Stimulated activated naive CD8-positive, alpha-beta T cell treated with anti-CD3 and anti-CD28 coated beads, Interleukin-15, Interleukin-2, amounts not matched to agents 100 ng/mL and 50 ng/mL, for 24 hours (primary cell): ENCODE measurements around the gene MYO5A.
"Not testable (repeated sequence)": the region's sequence is repeated elsewhere in the genome, so short reads cannot be mapped to it uniquely, and the experiment has no call there.

Source experiments
- H3K27ac Mint-ChIP-seq: one replicate; pipeline ENCODE4 v1.8.0; 2021; ENCODE audit warnings: mild to moderate bottlenecking, mixed read lengths
- H3K27me3 Mint-ChIP-seq: one replicate; pipeline ENCODE4 v1.8.0; 2021; ENCODE audit warnings: mixed read lengths
- H3K36me3 Mint-ChIP-seq: one replicate; pipeline ENCODE4 v1.8.0; 2021; ENCODE audit warnings: low read depth, mixed read lengths
- H3K4me1 Mint-ChIP-seq: one replicate; pipeline ENCODE4 v1.8.0; 2021; ENCODE audit warnings: low read depth, mixed read lengths
- H3K4me3 Mint-ChIP-seq: one replicate; pipeline ENCODE4 v1.8.0; 2021; ENCODE audit warnings: mild to moderate bottlenecking, mixed read lengths
- H3K9me3 Mint-ChIP-seq: one replicate; pipeline ENCODE4 v1.8.0; 2021; ENCODE audit warnings: mixed read lengths

MYO5A gene

GRCh38 chr15:52524223-52525136, 4.2 kb downstream of the MYO5A start:
- Mint-ChIP-seq H3K9me3 (no peaks in the 10 kb centered on the region), H3K27me3 (no peaks in the 10 kb centered on the region), H3K36me3 (no peaks in the 10 kb centered on the region)

GRCh38 chr15:52523647-52524046, 5.0 kb downstream of the MYO5A start:
- Mint-ChIP-seq H3K27me3 (no peaks in the 10 kb centered on the region), H3K4me1 (peaks cover 29% of the 10 kb centered on the region), H3K9me3 (no peaks in the 10 kb centered on the region), H3K36me3 (no peaks in the 10 kb centered on the region), H3K27ac (no peak overlapping the region), H3K4me3 (no peak overlapping the region)

More at GRCh38 chr15:52524223-52525136, 4.2 kb downstream of the MYO5A start:
- H3K27ac Mint-ChIP-seq, result no peak overlapping the region
- peaks cover 24% of the 10 kb centered on the region for H3K4me1 Mint-ChIP-seq
- H3K4me3 Mint-ChIP-seq, result no peak overlapping the region

- H3K36me3 Mint-ChIP-seq, result no peaks in the 10 kb centered on the region
- no peaks in the 10 kb centered on the region for H3K9me3 Mint-ChIP-seq
- H3K4me1 Mint-ChIP-seq, result peaks cover 33% of the 10 kb centered on the region
- H3K4me3 Mint-ChIP-seq, result no peak overlapping the region
- H3K27me3 Mint-ChIP-seq, result no peaks in the 10 kb centered on the region
- no peak overlapping the region for H3K27ac Mint-ChIP-seq
Observed at GRCh38 chr15:52523192-52523591, 5.5 kb downstream of the MYO5A start.

- H3K36me3 Mint-ChIP-seq, result no peaks in the 10 kb centered on the region
- H3K4me3 Mint-ChIP-seq, result no peak overlapping the region
- H3K27me3 Mint-ChIP-seq, result no peaks in the 10 kb centered on the region
- no peak overlapping the region for H3K27ac Mint-ChIP-seq
- no peaks in the 10 kb centered on the region for H3K9me3 Mint-ChIP-seq
- peaks cover 23% of the 10 kb centered on the region for H3K4me1 Mint-ChIP-seq
Observed at GRCh38 chr15:52521682-52522081, 7.0 kb downstream of the MYO5A start.

- no peak overlapping the region for H3K4me3 Mint-ChIP-seq
- H3K36me3 Mint-ChIP-seq, result no peaks in the 10 kb centered on the region
- peaks cover 21% of the 10 kb centered on the region for H3K4me1 Mint-ChIP-seq
- H3K9me3 Mint-ChIP-seq, result no peaks in the 10 kb centered on the region
- no peak overlapping the region for H3K27ac Mint-ChIP-seq
- H3K27me3 Mint-ChIP-seq, result no peaks in the 10 kb centered on the region
Observed at GRCh38 chr15:52520421-52520820, 8.3 kb downstream of the MYO5A start.

GRCh38 chr15:52518487-52519371, 10.0 kb downstream of the MYO5A start:
- H3K27me3 Mint-ChIP-seq, result no peaks in the 10 kb centered on the region
- peaks cover 21% of the 10 kb centered on the region for H3K4me1 Mint-ChIP-seq
- H3K4me3 Mint-ChIP-seq, result no peak overlapping the region
- H3K36me3 Mint-ChIP-seq, result no peaks in the 10 kb centered on the region
- no peaks in the 10 kb centered on the region for H3K9me3 Mint-ChIP-seq
- H3K27ac Mint-ChIP-seq, result no peak overlapping the region

- Mint-ChIP-seq H3K4me3 (no peak overlapping the region), H3K9me3 (no peaks in the 10 kb centered on the region), H3K27me3 (no peaks in the 10 kb centered on the region), H3K36me3 (no peaks in the 10 kb centered on the region), H3K27ac (no peak overlapping the region), H3K4me1 (peaks cover 18% of the 10 kb centered on the region)
Observed at GRCh38 chr15:52517014-52517413, 11.7 kb downstream of the MYO5A start.

GRCh38 chr15:52515343-52515742, 13.3 kb downstream of the MYO5A start:
- Mint-ChIP-seq H3K27me3 (no peaks in the 10 kb centered on the region), H3K36me3 (no peaks in the 10 kb centered on the region), H3K4me1 (peaks cover 18% of the 10 kb centered on the region), H3K27ac (no peak overlapping the region), H3K4me3 (no peak overlapping the region), H3K9me3 (no peaks in the 10 kb centered on the region)

- H3K4me3 Mint-ChIP-seq, result no peak overlapping the region
- no peaks in the 10 kb centered on the region for H3K36me3 Mint-ChIP-seq
- H3K4me1 Mint-ChIP-seq, result peaks cover 19% of the 10 kb centered on the region
- H3K27ac Mint-ChIP-seq, result no peak overlapping the region
- no peaks in the 10 kb centered on the region for H3K27me3 Mint-ChIP-seq
- no peaks in the 10 kb centered on the region for H3K9me3 Mint-ChIP-seq
Observed at GRCh38 chr15:52514482-52514881, 14.2 kb downstream of the MYO5A start.

GRCh38 chr15:52512869-52513268, 15.8 kb downstream of the MYO5A start:
- not testable (repeated sequence) for H3K4me1 Mint-ChIP-seq, H3K36me3 Mint-ChIP-seq, H3K27me3 Mint-ChIP-seq, H3K9me3 Mint-ChIP-seq, H3K27ac Mint-ChIP-seq, H3K4me3 Mint-ChIP-seq

- H3K36me3 Mint-ChIP-seq, result no peaks in the 10 kb centered on the region
- peaks cover 9% of the 10 kb centered on the region for H3K4me1 Mint-ChIP-seq
- no peak overlapping the region for H3K4me3 Mint-ChIP-seq
- H3K27ac Mint-ChIP-seq, result no peak overlapping the region
- no peaks in the 10 kb centered on the region for H3K9me3 Mint-ChIP-seq
- no peaks in the 10 kb centered on the region for H3K27me3 Mint-ChIP-seq
Observed at GRCh38 chr15:52511084-52511483, 17.6 kb downstream of the MYO5A start.

- Mint-ChIP-seq H3K27ac (no peak overlapping the region), H3K27me3 (no peaks in the 10 kb centered on the region), H3K4me1 (peaks cover 15% of the 10 kb centered on the region), H3K36me3 (no peaks in the 10 kb centered on the region), H3K9me3 (no peaks in the 10 kb centered on the region), H3K4me3 (no peak overlapping the region)
Observed at GRCh38 chr15:52509500-52510245, 19.0 kb downstream of the MYO5A start.

GRCh38 chr15:52506549-52506948, 22.1 kb downstream of the MYO5A start:
- H3K4me1 Mint-ChIP-seq, result peaks cover 32% of the 10 kb centered on the region
- H3K27ac Mint-ChIP-seq, result no peak overlapping the region

GRCh38 chr15:52505151-52505550, 23.5 kb downstream of the MYO5A start:
- Mint-ChIP-seq H3K27me3 (no peaks in the 10 kb centered on the region), H3K27ac (no peak overlapping the region), H3K4me3 (no peak overlapping the region), H3K36me3 (peaks cover 3% of the 10 kb centered on the region), H3K4me1 (peaks cover 27% of the 10 kb centered on the region), H3K9me3 (no peaks in the 10 kb centered on the region)

More at GRCh38 chr15:52506549-52506948, 22.1 kb downstream of the MYO5A start:
- Mint-ChIP-seq H3K36me3 (peaks cover 3% of the 10 kb centered on the region), H3K9me3 (no peaks in the 10 kb centered on the region), H3K4me3 (no peak overlapping the region), H3K27me3 (no peaks in the 10 kb centered on the region)
